Lung (tissue), 12 donors: Measurements from ENCODE around the gene HERC6. TPM values are rescaled to one million over a fixed set of nuclear protein-coding genes. Genes with fewer than 3 reads are reported as not detected.
"Not testable (repeated sequence)": the region's sequence is repeated elsewhere in the genome, so short reads cannot be mapped to it uniquely, and the experiment has no call there.

Experiments
- ATAC-seq: fragments of 200-7000 bp; cut with Tn5 transposase; one replicate; pipeline ENCODE4 v1.9.1; 2020; ENCODE audit warnings: moderate number of reproducible peaks; ENCODE audit not compliant: insufficient read depth, low FRiP score
- DNase-seq, 3 donors: peaks; one replicate each; pipeline ENCODE4 v3.0.0-alpha.2; 2013 to 2017
- H3K27ac ChIP-seq, 2 donors: one replicate each; pipeline ENCODE4 v1.5.1; 2013; ENCODE audit warnings: mild to moderate bottlenecking in 2 of 2, moderate library complexity in 2 of 2, control low read depth in 1 of 2, inconsistent platforms in 1 of 2, low read depth in 1 of 2, low read length in 1 of 2
- H3K27me3 ChIP-seq, 3 donors: one replicate each; pipeline ENCODE4 v1.5.1; 2013; ENCODE audit warnings: low read length in 2 of 3; ENCODE audit not compliant: control insufficient read depth in 3 of 3, insufficient read depth in 3 of 3
- H3K36me3 ChIP-seq, 4 donors: one replicate each; pipeline ENCODE4 v1.5.1; 2013; ENCODE audit warnings: low read length in 4 of 4, mild to moderate bottlenecking in 1 of 4, moderate library complexity in 1 of 4; ENCODE audit not compliant: control insufficient read depth in 4 of 4, insufficient read depth in 4 of 4
- H3K4me1 ChIP-seq, 5 donors: one replicate each; pipeline ENCODE4 v1.5.1; 2013; ENCODE audit warnings: low read length in 5 of 5, mild to moderate bottlenecking in 2 of 5, moderate library complexity in 1 of 5; ENCODE audit not compliant: control insufficient read depth in 5 of 5, insufficient read depth in 5 of 5
- H3K4me3 ChIP-seq: one replicate; pipeline ENCODE4 v1.5.1; 2013; ENCODE audit warnings: mild to moderate bottlenecking, control low read depth, moderate library complexity
- H3K9ac ChIP-seq, 2 donors: one replicate each; pipeline ENCODE4 v1.5.1; 2013; ENCODE audit warnings: low read length in 2 of 2, control low read depth in 1 of 2; ENCODE audit not compliant: insufficient read depth in 1 of 2
- H3K9me3 ChIP-seq, 4 donors: one replicate each; pipeline ENCODE4 v1.5.1; 2013; ENCODE audit warnings: low read length in 3 of 4, mild to moderate bottlenecking in 1 of 4, moderate library complexity in 1 of 4; ENCODE audit not compliant: control insufficient read depth in 4 of 4, insufficient read depth in 3 of 4
- CTCF ChIP-seq: IDR thresholded peaks from 2 replicates; pipeline ENCODE4 v1.5.1; 2012; ENCODE audit warnings: mild to moderate bottlenecking; ENCODE audit errors: control extremely low read depth, extremely low read depth
- WGBS, 2 donors: extraction: QIAGEN DNeasy Blood & Tissue Kit; methylation state at CpG; one replicate each; pipeline ENCODE4 v1.1.7; 2013; 5-methylcytosine and 5-hydroxymethylcytosine counted together
- polyA plus RNA-seq, 2 donors: library from polyadenylated mRNA; stranded (reverse); fragments of 200-250 nt; gene quantifications; one replicate each; pipeline ENCODE4 v1.2.1, GENCODE V29; 2013
- total RNA-seq, 2 donors: library from RNA; depleted of rRNA in 1 of 2; stranded (reverse); fragments of >200 nt in 1 of 2; gene quantifications; one replicate each; pipeline ENCODE4 v1.2.1, GENCODE V29; 2014 to 2021
- donor health status: control.
- donor health status: control.
- donor health status: Bipolar disorder and iron deficiency.
- donor health status: healthy.
- donor health status: DM: yes; HTN: yes; CAD: no.

HERC6 gene
- total and polyA plus RNA-seq, 4 donors, result 3.4 to 21.7 (median 10.0) TPM

- TF ChIP-seq CTCF, result no peak
- WGBS, 2 donors, result 96 to 98% methylated on average over 1 of the region's 1 CpG
- peaks cover 3 to 28% (median 8%) of the 10 kb centered on the region in 4 donors for H3K36me3 ChIP-seq
- H3K4me1 ChIP-seq, result no peaks in the 10 kb centered on the region
- H3K27me3 ChIP-seq, result no peaks in the 10 kb centered on the region
- no peak overlapping the region for H3K9ac ChIP-seq
- H3K4me3 ChIP-seq, result no peak overlapping the region
- peaks cover 0 to 2% (median 0%) of the 10 kb centered on the region in 4 donors for H3K9me3 ChIP-seq
- no peak for ATAC-seq
- no peak for DNase-seq
- H3K27ac ChIP-seq, result no peak overlapping the region
Observed at GRCh38 chr4:88435987-88436693, 57.5 kb downstream of the HERC6 start.

GRCh38 chr4:88437873-88438272 lies 59.2 kb downstream of the HERC6 start:
- ATAC-seq, H3K9me3 ChIP-seq, H3K4me3 ChIP-seq, H3K9ac ChIP-seq, DNase-seq, H3K27ac ChIP-seq, H3K27me3 ChIP-seq, H3K4me1 ChIP-seq: not testable (repeated sequence)
- peaks cover 11 to 35% (median 16%) of the 10 kb centered on the region in 4 donors for H3K36me3 ChIP-seq
- WGBS, 2 donors, result 93 to 94% methylated on average over 4 of the region's 4 CpGs

GRCh38 chr4:88439161-88439760 lies 60.6 kb downstream of the HERC6 start:
- Histone ChIP-seq H3K4me3 (no peak overlapping the region), H3K4me1 (no peaks in the 10 kb centered on the region), H3K9ac (no peak overlapping the region), H3K9me3 (peaks cover 0 to 2% (median 0%) of the 10 kb centered on the region in 4 donors), H3K27ac (no peak overlapping the region), H3K36me3 (peaks cover 7 to 26% (median 15%) of the 10 kb centered on the region in 4 donors), H3K27me3 (no peaks in the 10 kb centered on the region)
- 91 to 96% methylated on average over 3 of the region's 3 CpGs for WGBS, 2 donors
- ATAC-seq, result no peak
- TF ChIP-seq CTCF, result no peak
- DNase-seq, result no peak

GRCh38 chr4:88440146-88440545 lies 61.5 kb downstream of the HERC6 start:
- ATAC-seq (no peak), DNase-seq (no peak)
- Histone ChIP-seq H3K9ac (no peak overlapping the region), H3K9me3 (peaks cover 0 to 2% (median 0%) of the 10 kb centered on the region in 4 donors), H3K27ac (no peak overlapping the region), H3K27me3 (no peaks in the 10 kb centered on the region), H3K4me1 (no peaks in the 10 kb centered on the region), H3K36me3 (peaks cover 7 to 23% (median 13%) of the 10 kb centered on the region in 4 donors), H3K4me3 (no peak overlapping the region)
- WGBS, 2 donors, result 97 to 98% methylated on average over 1 of the region's 1 CpG
- no peak for TF ChIP-seq CTCF
